Loucy (cell line): ENCODE data around the gene ZFR2.

Experiments used
- H2AFZ ChIP-seq: fragments of 200-600 bp; sonication (generic); 2 replicates; pipeline ENCODE4 v1.6.0; 2016; ENCODE audit warnings: antibody characterized with exemption, mild to moderate bottlenecking, low read length, moderate library complexity
- H3F3A ChIP-seq: fragments of 200-600 bp; 2 replicates; pipeline ENCODE4 v1.6.0; 2016; ENCODE audit warnings: antibody characterized with exemption, low read depth, mild to moderate bottlenecking
- H3K27me3 ChIP-seq: fragments of 200-600 bp; sonication (generic); 2 replicates; pipeline ENCODE4 v1.6.1; 2014; ENCODE audit warnings: low read length, mild to moderate bottlenecking; ENCODE audit not compliant: insufficient read depth, poor library complexity, severe bottlenecking
- H3K36me3 ChIP-seq: fragments of 200-600 bp; sonication (generic); 2 replicates; pipeline ENCODE4 v1.6.1; 2016; ENCODE audit warnings: low read length; ENCODE audit not compliant: insufficient read depth
- H3K4me1 ChIP-seq: fragments of 200-600 bp; sonication (generic); 2 replicates; pipeline ENCODE4 v1.5.1; 2014; ENCODE audit warnings: low read length, mild to moderate bottlenecking; ENCODE audit not compliant: insufficient read depth, poor library complexity, severe bottlenecking
- H3K4me2 ChIP-seq: fragments of 200-600 bp; sonication (generic); 2 replicates; pipeline ENCODE4 v1.6.0; 2014; ENCODE audit warnings: antibody characterized with exemption, low read length, low read depth, mild to moderate bottlenecking; ENCODE audit not compliant: poor library complexity, severe bottlenecking
- H3K4me3 ChIP-seq: fragments of 200-600 bp; sonication (generic); 2 replicates; pipeline ENCODE4 v1.5.1; 2014; ENCODE audit warnings: low read length, mild to moderate bottlenecking, mixed read lengths; ENCODE audit not compliant: poor library complexity, severe bottlenecking
- H3K79me2 ChIP-seq: fragments of 200-600 bp; sonication (generic); 2 replicates; pipeline ENCODE4 v1.6.1; 2014; ENCODE audit warnings: low read length; ENCODE audit not compliant: insufficient read depth
- H3K9ac ChIP-seq: fragments of 200-600 bp; sonication (generic); 2 replicates; pipeline ENCODE4 v1.6.0; 2014; ENCODE audit warnings: mild to moderate bottlenecking, low read depth, low read length, moderate library complexity; ENCODE audit not compliant: poor library complexity, severe bottlenecking
- H3K9me2 ChIP-seq: fragments of 200-600 bp; sonication (generic); replicated peaks from 2 replicates; pipeline ENCODE4 v1.6.1; 2016; ENCODE audit warnings: low read depth, low read length, mixed read lengths
- H3K9me3 ChIP-seq: fragments of 200-600 bp; sonication (generic); 2 replicates; pipeline ENCODE4 v1.6.1; 2014; ENCODE audit warnings: mild to moderate bottlenecking, antibody characterized with exemption, low read length, low read depth; ENCODE audit not compliant: insufficient read depth
- H4K20me1 ChIP-seq: fragments of 200-600 bp; sonication (generic); 2 replicates; pipeline ENCODE4 v1.6.0; 2014; ENCODE audit warnings: antibody characterized with exemption, low read length, mild to moderate bottlenecking; ENCODE audit not compliant: insufficient read depth, poor library complexity, severe bottlenecking
- CTCF ChIP-seq: fragments of 200-600 bp; sonication (generic); conservative IDR thresholded peaks from 2 replicates; pipeline ENCODE4 v1.5.1; 2014; ENCODE audit warnings: mild to moderate bottlenecking, antibody characterized with exemption, low read length
- EZH2phosphoT487 ChIP-seq: fragments of 200-600 bp; IDR thresholded peaks from 2 replicates; pipeline ENCODE4 v1.6.1; 2018; ENCODE audit warnings: antibody characterized with exemption, mild to moderate bottlenecking, moderate library complexity, borderline replicate concordance

Gene ZFR2

GRCh38 chr19:3793799-3794198, 75.0 kb downstream of the ZFR2 start:
- H3K9me3 ChIP-seq, result peaks cover 4% of the 10 kb centered on the region; the same call in 1 of the 2 replicates
- H4K20me1 ChIP-seq, result no peaks in the 10 kb centered on the region
- no peaks in the 10 kb centered on the region for H3K9me2 ChIP-seq
- no peak overlapping the region for H3K4me2 ChIP-seq
- TF ChIP-seq CTCF, result no peak
- TF ChIP-seq EZH2phosphoT487, result no peak
- H2AFZ ChIP-seq, result no peak overlapping the region
- H3K36me3 ChIP-seq, result no peaks in the 10 kb centered on the region
- no peaks in the 10 kb centered on the region for H3K27me3 ChIP-seq
- no peaks in the 10 kb centered on the region for H3F3A ChIP-seq
- H3K9ac ChIP-seq, result no peak overlapping the region
- H3K79me2 ChIP-seq, result no peaks in the 10 kb centered on the region
- H3K4me3 ChIP-seq, result no peak overlapping the region
- no peaks in the 10 kb centered on the region for H3K4me1 ChIP-seq

GRCh38 chr19:3792114-3792513, 76.7 kb downstream of the ZFR2 start:
- peaks cover 4% of the 10 kb centered on the region; the same call in 1 of the 2 replicates for H3K9me3 ChIP-seq
- no peaks in the 10 kb centered on the region for H3K79me2 ChIP-seq
- TF ChIP-seq EZH2phosphoT487 (no peak), CTCF (no peak)
- H3K9me2 ChIP-seq, result no peaks in the 10 kb centered on the region
- no peak overlapping the region for H2AFZ ChIP-seq
- H3K4me2 ChIP-seq, result no peak overlapping the region
- H3K27me3 ChIP-seq, result no peaks in the 10 kb centered on the region
- no peaks in the 10 kb centered on the region for H3K4me1 ChIP-seq
- no peak overlapping the region for H3K9ac ChIP-seq
- no peaks in the 10 kb centered on the region for H3F3A ChIP-seq
- no peaks in the 10 kb centered on the region for H3K36me3 ChIP-seq
- no peaks in the 10 kb centered on the region for H4K20me1 ChIP-seq
- H3K4me3 ChIP-seq, result no peak overlapping the region

- H4K20me1 ChIP-seq, result no peaks in the 10 kb centered on the region
Measured at GRCh38 chr19:3790941-3791340, 77.9 kb downstream of the ZFR2 start.

More at GRCh38 chr19:3790941-3791340, 77.9 kb downstream of the ZFR2 start:
- TF ChIP-seq EZH2phosphoT487, result no peak
- TF ChIP-seq CTCF, result no peak
- Histone ChIP-seq H3K9me3 (no peaks in the 10 kb centered on the region), H2AFZ (no peak overlapping the region), H3F3A (no peaks in the 10 kb centered on the region), H3K79me2 (peaks cover 1% of the 10 kb centered on the region; the same call in 1 of the 2 replicates), H3K4me1 (peaks cover 3% of the 10 kb centered on the region), H3K36me3 (no peaks in the 10 kb centered on the region), H3K9me2 (no peaks in the 10 kb centered on the region), H3K4me3 (no peak overlapping the region), H3K4me2 (no peak overlapping the region), H3K9ac (no peak overlapping the region), H3K27me3 (peaks cover under 1% of the 10 kb centered on the region)
